K562 (cell line): ENCODE measurements around the gene CSRNP2. TPM values are rescaled to one million over a fixed set of nuclear protein-coding genes. Genes with fewer than 3 reads are reported as not detected.

Source experiments
- ATAC-seq: fragments of 200-7000 bp; cut with Tn5 transposase; 3 replicates; pipeline ENCODE4 v1.9.1; 2020; ENCODE audit warnings: moderate library complexity
- BruUV-seq: library from RNA; stranded (reverse); fragments of 400-500 nt; replicated peaks from 2 replicates; lab custom pipeline; 2021; lab: Mats Ljungman, UMichigan
- CTCF ChIA-PET: fragments of 300-600 bp; formaldehyde crosslinking; extraction: SDS; loops from one replicate; lab custom pipeline; 2021; ENCODE audit warnings: low intra/inter-chr PET ratio; lab: Yijun Ruan, JAX
- POLR2A ChIA-PET: fragments of 300-600, 350-650 bp; sonication (Branson Sonifier 250); formaldehyde crosslinking; extraction: SDS; loops from one replicate; lab custom pipeline; 2021; ENCODE audit warnings: antibody characterized with exemption, inconsistent platforms; lab: Yijun Ruan, JAX
- DNase-seq, 4 experiments: peaks; one replicate each; pipeline versions ENCODE4 v3.0.0 to v3.0.0-alpha.2; 2011 to 2018; ENCODE audit warnings: low spot score in 3 of 4, mixed read lengths in 3 of 4; ENCODE audit errors: extremely low read depth in 1 of 4
- FAIRE-seq: peaks from 2 replicates; lab custom pipeline; 2011; peaks lifted over from hg19 to GRCh38; lab: Jason Lieb, UNC
- H2AFZ ChIP-seq: 2 replicates; pipeline ENCODE4 v1.6.0; 2011; ENCODE audit warnings: low read depth, low read length, control low read depth, inconsistent platforms
- H3K27ac ChIP-seq: fragments of 200-600 bp; 3 replicates; pipeline ENCODE4 v1.8.0; 2011; ENCODE audit warnings: low read depth, mild to moderate bottlenecking, control low read depth, inconsistent platforms, low read length, moderate library complexity, mixed read lengths; ENCODE audit errors: extremely low read depth
- H3K27me3 ChIP-seq, 2 experiments: fragments of 300-600 bp in 1 of 2; 2 replicates in 1 of 2; 3 replicates in 1 of 2; pipeline versions ENCODE4 v1.6.0 to v1.8.0; 2011; ENCODE audit warnings: inconsistent platforms in 2 of 2, low read length in 2 of 2, mild to moderate bottlenecking in 1 of 2, mixed read lengths in 1 of 2, moderate library complexity in 1 of 2; ENCODE audit not compliant: control insufficient read depth in 2 of 2, insufficient read depth in 2 of 2
- H3K36me3 ChIP-seq: fragments of 300-600 bp; 3 replicates; pipeline ENCODE4 v1.8.0; 2011; ENCODE audit warnings: mild to moderate bottlenecking, low read length, inconsistent platforms; ENCODE audit not compliant: control insufficient read depth, insufficient read depth
- H3K4me1 ChIP-seq, 2 experiments: fragments of 200-600 bp in 1 of 2; replicated peaks in 1 of 2; 2 replicates in 1 of 2; 3 replicates in 1 of 2; pipeline versions ENCODE4 v1.5.1 to v1.8.0; 2011; ENCODE audit warnings: inconsistent platforms in 2 of 2, low read length in 2 of 2, mild to moderate bottlenecking in 1 of 2, mixed read lengths in 1 of 2, moderate library complexity in 1 of 2; ENCODE audit not compliant: control insufficient read depth in 2 of 2, insufficient read depth in 2 of 2
- H3K4me2 ChIP-seq: 2 replicates; pipeline ENCODE4 v1.6.1; 2011; ENCODE audit warnings: low read length, control low read depth, inconsistent platforms, mixed read lengths; ENCODE audit not compliant: insufficient read depth
- H3K4me3 ChIP-seq: fragments of 200-600 bp; sonication (generic), shearing (Covaris generic); 2 replicates; pipeline ENCODE4 v1.5.1; 2016; ENCODE audit warnings: control low read depth, inconsistent platforms
- H3K79me2 ChIP-seq: fragments of 200-600 bp; 3 replicates; pipeline ENCODE4 v1.8.0; 2011; ENCODE audit warnings: low read length, inconsistent platforms; ENCODE audit not compliant: control insufficient read depth, insufficient read depth
- H3K9ac ChIP-seq, 2 experiments: 2 replicates each; pipeline versions ENCODE4 v1.6.0 to v1.6.1; 2011; ENCODE audit warnings: low read depth in 2 of 2, low read length in 2 of 2, control low read depth in 1 of 2, inconsistent platforms in 1 of 2, mild to moderate bottlenecking in 1 of 2, mixed read lengths in 1 of 2; ENCODE audit not compliant: insufficient read depth in 1 of 2
- H3K9me1 ChIP-seq: one replicate; pipeline ENCODE4 v1.6.0; 2011; ENCODE audit warnings: inconsistent platforms, mild to moderate bottlenecking, low read length, moderate library complexity; ENCODE audit not compliant: control insufficient read depth, insufficient read depth
- H3K9me3 ChIP-seq: replicated peaks from 2 replicates; pipeline ENCODE4 v1.5.1; 2011; ENCODE audit warnings: low read depth, low read length, inconsistent platforms; ENCODE audit not compliant: control insufficient read depth, insufficient read depth
- H4K20me1 ChIP-seq: replicated peaks from 2 replicates; pipeline ENCODE4 v1.6.1; 2011; ENCODE audit warnings: low read length, inconsistent platforms, mixed read lengths; ENCODE audit not compliant: control insufficient read depth, insufficient read depth
- BRCA1 ChIP-seq, 2 experiments: fragments of 450-650 bp in 1 of 2; sonication (generic) in 1 of 2; formaldehyde crosslinking in 1 of 2; IDR thresholded peaks; 2 replicates each; pipeline versions ENCODE4 v1.5.0 to v1.6.1; 2017 to 2020; ENCODE audit warnings: mild to moderate bottlenecking in 1 of 2, missing genetic modification reagents in 1 of 2
- CREBBP ChIP-seq: IDR thresholded peaks from one replicate; pipeline ENCODE4 v1.6.1; 2012; ENCODE audit warnings: low read depth, mild to moderate bottlenecking, control low read depth, inconsistent platforms, low read length
- FUS ChIP-seq: fragments of 200-400 bp; formaldehyde crosslinking; optimal IDR thresholded peaks from 2 replicates; pipeline ENCODE3; 2017; ENCODE audit warnings: low read depth, low read length
- HDAC6 ChIP-seq: IDR thresholded peaks from 2 replicates; pipeline ENCODE4 v1.6.1; 2012; ENCODE audit warnings: low read depth, mild to moderate bottlenecking, control low read depth, inconsistent platforms, low read length, moderate library complexity
- HMG20A ChIP-seq: fragments of 450-650 bp; formaldehyde crosslinking; conservative IDR thresholded peaks from 2 replicates; pipeline ENCODE4 v1.4.0; 2020; ENCODE audit warnings: mild to moderate bottlenecking, mixed read lengths
- KDM1A ChIP-seq, 2 experiments: fragments of 450-650 bp; IDR thresholded peaks; 2 replicates each; pipeline ENCODE4 v1.6.1; 2016; ENCODE audit warnings: mild to moderate bottlenecking in 2 of 2
- MTF1 ChIP-seq: fragments of 250-450 bp; sonication (Bioruptor Pico); IDR thresholded peaks from 2 replicates; pipeline ENCODE4 v1.9.0; 2021; ENCODE audit warnings: moderate library complexity, mild to moderate bottlenecking, inconsistent platforms, borderline replicate concordance
- PHB2 ChIP-seq: fragments of 450-650 bp; IDR thresholded peaks from 2 replicates; pipeline ENCODE4 v1.6.1; 2017; ENCODE audit warnings: low read depth
- POLR2B ChIP-seq: fragments of 450-650 bp; IDR thresholded peaks from 2 replicates; pipeline ENCODE4 v1.6.1; 2018; ENCODE audit warnings: low read depth; ENCODE audit not compliant: partially characterized antibody
- POLR3A ChIP-seq: IDR thresholded peaks from 2 replicates; pipeline ENCODE4 v1.6.1; 2011; ENCODE audit warnings: borderline replicate concordance, mild to moderate bottlenecking, moderate library complexity; ENCODE audit not compliant: insufficient read length, insufficient read depth; ENCODE audit errors: extremely low read depth
- PTBP1 ChIP-seq: fragments of 200-400 bp; formaldehyde crosslinking; IDR thresholded peaks from 2 replicates; pipeline ENCODE4 v1.6.1; 2017; ENCODE audit warnings: low read depth, low read length
- ZC3H8 ChIP-seq: fragments of 450-650 bp; IDR thresholded peaks from 2 replicates; pipeline ENCODE4 v1.6.1; 2017
- ZNF212 ChIP-seq: fragments of 450-650 bp; formaldehyde crosslinking; IDR thresholded peaks from 2 replicates; pipeline ENCODE4 v1.4.0; 2020; ENCODE audit warnings: mild to moderate bottlenecking
- ZNF785 ChIP-seq: fragments of 250-450 bp; sonication (Bioruptor Pico); IDR thresholded peaks from 2 replicates; pipeline ENCODE4 v1.4.0; 2020; ENCODE audit warnings: mild to moderate bottlenecking
- ZZZ3 ChIP-seq: fragments of 450-650 bp; IDR thresholded peaks from 2 replicates; pipeline ENCODE4 v1.6.1; 2016; ENCODE audit warnings: antibody characterized with exemption, mild to moderate bottlenecking, moderate library complexity
- WGBS: fragments of 100-300 bp; shearing (Covaris generic); methylation state at CpG from one replicate; pipeline ENCODE4 v1.1.6; 2016; ENCODE audit warnings: low coverage, mixed read lengths; ENCODE audit not compliant: insufficient coverage; ENCODE audit errors: missing lambda C conversion rate; 5-methylcytosine and 5-hydroxymethylcytosine counted together
- in situ Hi-C: fragments of 300-500 bp; cut with MboI; formaldehyde crosslinking; loops from 4 replicates; pipeline ENCODE4 v1.15.0; 2018; ENCODE audit warnings: inconsistent platforms, mixed read lengths
- intact Hi-C: fragments of 100-400 bp; cut with micrococcal nuclease; formaldehyde crosslinking; loops from 2 replicates; pipeline ENCODE4 v1.14.2; 2022
- polyA plus RNA-seq, 8 experiments: library from polyadenylated mRNA; depleted of rRNA in 4 of 8; stranded (reverse) in 5 of 8; unstranded in 3 of 8; fragments of >200 nt; fragmentation: Nextera tagmentation in 2 of 8; fragmentation: Illumina TruSeq in 1 of 8; extraction: Ambion mirVana in 2 of 8; extraction: Trizol in 1 of 8; gene quantifications; 2 replicates each; pipeline versions ENCODE4 v1.2.1 to v1.2.3, GENCODE V29; 2011 to 2014; ENCODE audit warnings: inconsistent platforms in 1 of 8, missing spikeins in 1 of 8
- total RNA-seq, 7 experiments: library from RNA; depleted of rRNA in 6 of 7; stranded (reverse); fragments of >200 nt in 6 of 7; fragmentation: Illumina TruSeq in 2 of 7; extraction: Trizol in 2 of 7; gene quantifications; 2 replicates each; pipeline versions ENCODE4 v1.2.1 to v1.2.3, GENCODE V29; 2011 to 2021; ENCODE audit warnings: low replicate concordance in 1 of 7
- TF ChIP-seq, protein P1 (sequence below), 2 experiments: fragments of 450-650 bp in 1 of 2; IDR thresholded peaks; 2 replicates each; pipeline ENCODE4 v1.6.1; 2011 to 2017; ENCODE audit warnings: low read depth in 2 of 2, antibody characterized with exemption in 1 of 2, borderline replicate concordance in 1 of 2, low read length in 1 of 2, mild to moderate bottlenecking in 1 of 2, mixed read lengths in 1 of 2; ENCODE audit not compliant: control insufficient read depth in 1 of 2

The CSRNP2 gene
- total and polyA plus RNA-seq, 9 of the 15 experiments (the other 6 are each of a cell fraction or from before 2014, with no cell fraction given): 1.6 to 13.9 (median 5.9) TPM

DNA sequence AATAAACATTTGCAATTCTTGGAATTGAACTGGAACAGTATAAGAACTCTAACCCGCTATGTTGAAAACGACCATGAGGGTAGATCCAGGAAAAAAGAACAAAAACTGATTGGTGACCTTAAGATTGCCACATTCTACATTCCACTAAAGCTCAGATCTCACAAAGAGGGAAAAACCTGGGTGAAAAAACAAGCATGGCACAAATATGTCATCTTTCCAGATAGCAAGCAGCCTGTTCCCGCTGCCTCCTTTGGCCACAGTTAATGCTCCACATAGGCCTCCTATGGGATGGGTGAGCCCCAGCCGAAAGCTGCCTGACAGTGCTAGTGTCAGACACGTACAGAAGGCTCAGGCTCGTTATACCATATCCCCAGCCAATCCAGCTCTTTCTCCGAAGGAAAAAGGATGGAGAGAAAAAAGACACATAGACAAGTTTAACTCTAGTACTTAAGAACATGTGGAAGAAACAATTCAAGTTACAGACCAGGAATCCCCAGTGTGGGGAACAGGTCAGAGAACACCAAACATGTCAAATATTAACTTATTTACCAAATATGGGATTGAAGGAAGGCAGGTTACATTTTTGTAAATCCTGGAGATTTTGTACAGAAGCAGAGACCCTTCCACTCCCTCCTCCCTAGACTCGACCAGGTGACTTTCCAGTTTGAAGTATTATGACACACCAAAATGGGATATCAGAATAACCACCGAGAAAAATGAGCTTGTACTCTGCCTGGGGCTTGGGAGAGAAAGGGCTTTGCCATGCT, 20.6 kb downstream of the CSRNP2 start:
- ChIA-PET CTCF (no interaction called here), POLR2A (interaction anchor here (0.6 to 3.2 kb wide), 8 partner anchors 8 to 1096 kb away, joined by 3 to 25 read pairs (median 3); partner anchors contain the start of gene CSRNP2)
- Histone ChIP-seq H4K20me1 (no peaks in the 10 kb centered on the region; the same call in 1 of the 2 replicates), H2AFZ (no peak overlapping the region), H3K9me1 (no peaks in the 10 kb centered on the region), H3K9me3 (no peaks in the 10 kb centered on the region), H3K9ac (no peak overlapping the region), H3K79me2 (no peaks in the 10 kb centered on the region), H3K36me3 (peaks cover 91% of the 10 kb centered on the region), H3K4me2 (no peak overlapping the region), H3K4me3 (no peak overlapping the region), H3K4me1 (peaks cover 5% of the 10 kb centered on the region in 2 experiments; a peak in 3 of 5 replicates), H3K27ac (no peak overlapping the region), H3K27me3 (no peaks in the 10 kb centered on the region)
- FAIRE-seq (peak; percentile 64), ATAC-seq (peak; percentile 41; the same call in 1 of the 3 replicates), DNase-seq (no peak)
- no TSS peak for BruUV-seq
- in situ Hi-C loops (no loop called here), intact Hi-C loops (no loop called here)
- TF ChIP-seq FUS: no peak
- no peak for TF ChIP-seq HDAC6
- TF ChIP-seq PTBP1: no peak
- TF ChIP-seq POLR2B: no peak
- TF ChIP-seq ZC3H8: no peak
- TF ChIP-seq, protein P1, sequence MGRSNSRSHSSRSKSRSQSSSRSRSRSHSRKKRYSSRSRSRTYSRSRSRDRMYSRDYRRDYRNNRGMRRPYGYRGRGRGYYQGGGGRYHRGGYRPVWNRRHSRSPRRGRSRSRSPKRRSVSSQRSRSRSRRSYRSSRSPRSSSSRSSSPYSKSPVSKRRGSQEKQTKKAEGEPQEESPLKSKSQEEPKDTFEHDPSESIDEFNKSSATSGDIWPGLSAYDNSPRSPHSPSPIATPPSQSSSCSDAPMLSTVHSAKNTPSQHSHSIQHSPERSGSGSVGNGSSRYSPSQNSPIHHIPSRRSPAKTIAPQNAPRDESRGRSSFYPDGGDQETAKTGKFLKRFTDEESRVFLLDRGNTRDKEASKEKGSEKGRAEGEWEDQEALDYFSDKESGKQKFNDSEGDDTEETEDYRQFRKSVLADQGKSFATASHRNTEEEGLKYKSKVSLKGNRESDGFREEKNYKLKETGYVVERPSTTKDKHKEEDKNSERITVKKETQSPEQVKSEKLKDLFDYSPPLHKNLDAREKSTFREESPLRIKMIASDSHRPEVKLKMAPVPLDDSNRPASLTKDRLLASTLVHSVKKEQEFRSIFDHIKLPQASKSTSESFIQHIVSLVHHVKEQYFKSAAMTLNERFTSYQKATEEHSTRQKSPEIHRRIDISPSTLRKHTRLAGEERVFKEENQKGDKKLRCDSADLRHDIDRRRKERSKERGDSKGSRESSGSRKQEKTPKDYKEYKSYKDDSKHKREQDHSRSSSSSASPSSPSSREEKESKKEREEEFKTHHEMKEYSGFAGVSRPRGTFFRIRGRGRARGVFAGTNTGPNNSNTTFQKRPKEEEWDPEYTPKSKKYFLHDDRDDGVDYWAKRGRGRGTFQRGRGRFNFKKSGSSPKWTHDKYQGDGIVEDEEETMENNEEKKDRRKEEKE (IDR thresholded peaks at IDR 0.05; ENCODE audit: borderline replicate concordance in 1 of 2, control insufficient read depth in 1 of 2, low read depth in 2 of 2, low read length in 1 of 2): no peak
- TF ChIP-seq KDM1A (IDR thresholded peaks at IDR 0.05): no peak
- no peak for TF ChIP-seq MTF1 (CRISPR knock-in tag)
- no peak for TF ChIP-seq PHB2
- no peak for TF ChIP-seq BRCA1 (IDR thresholded peaks at IDR 0.05)
- no peak for TF ChIP-seq BRCA1 (CRISPR knock-in tag; IDR thresholded peaks at IDR 0.05)
- no peak for TF ChIP-seq ZNF785 (CRISPR knock-in tag)
- no peak for TF ChIP-seq ZNF212 (CRISPR knock-in tag)
- TF ChIP-seq ZZZ3: no peak
- TF ChIP-seq CREBBP: no peak
- TF ChIP-seq HMG20A (CRISPR knock-in tag): no peak
- TF ChIP-seq POLR3A: no peak
- WGBS: 76% methylated on average over 9 of the region's 9 CpGs
